HCT116 (cell line): ENCODE data around the gene GNPDA1. TPM values are rescaled to one million over a fixed set of nuclear protein-coding genes. Genes with fewer than 3 reads are reported as not detected.

ENCODE experiments used
- ATAC-seq: fragments of 200-7000 bp; cut with Tn5 transposase; 2 replicates; pipeline ENCODE4 v1.9.1; 2020; ENCODE audit warnings: mild to moderate bottlenecking, moderate library complexity
- BruUV-seq: library from RNA; stranded (reverse); fragments of 400-500 nt; replicated peaks from 2 replicates; lab custom pipeline; 2021; lab: Mats Ljungman, UMichigan
- CTCF ChIA-PET: fragments of 300-600 bp; sonication (Branson Sonifier 250); formaldehyde crosslinking; loops from one replicate; lab custom pipeline; 2021; ENCODE audit warnings: antibody characterized with exemption; lab: Charles Lee
- POLR2A ChIA-PET: fragments of 300-600, 350-600 bp; sonication (Branson Sonifier 250); formaldehyde crosslinking; loops from one replicate; lab custom pipeline; 2021; ENCODE audit warnings: antibody characterized with exemption; lab: Charles Lee
- RAD21 ChIA-PET, 2 experiments: fragments of 300-600 bp; sonication (Branson Sonifier 250); formaldehyde crosslinking; loops; one replicate each; lab custom pipeline; 2023; ENCODE audit warnings: low total read pairs in 2 of 2; ENCODE audit not compliant: uncharacterized antibody in 2 of 2, unreplicated experiment in 2 of 2, low non-redundant PET in 1 of 2; lab: Charles Lee
- DNase-seq: peaks from one replicate; pipeline ENCODE4 v3.0.0-alpha.2; 2010; ENCODE audit warnings: low read depth, low spot score
- H2AFZ ChIP-seq: fragments of 200-600 bp; shearing (Covaris generic), sonication (generic); 2 replicates; pipeline ENCODE4 v1.6.1; 2017; ENCODE audit warnings: low read depth, mixed run types, mixed read lengths, antibody characterized with exemption, low read length; ENCODE audit not compliant: poor library complexity, severe bottlenecking
- H3K27ac ChIP-seq: 2 replicates; pipeline ENCODE4 v1.5.1; 2012; ENCODE audit warnings: low read depth, low read length
- H3K27me3 ChIP-seq: fragments of 200-600 bp; sonication (generic); 2 replicates; pipeline ENCODE4 v1.6.1; 2016; ENCODE audit warnings: mixed run types, low read length, mixed read lengths; ENCODE audit not compliant: insufficient read depth
- H3K36me3 ChIP-seq, 2 experiments: fragments of 200-500 bp in 1 of 2; fragments of 200-600 bp in 1 of 2; sonication (Bioruptor generic) in 1 of 2; sonication (generic) in 1 of 2; 2 replicates each; pipeline versions ENCODE4 v1.5.1 to v1.6.1; 2014 to 2016; ENCODE audit warnings: low read length in 2 of 2, inconsistent platforms in 1 of 2, mixed read lengths in 1 of 2, mixed run types in 1 of 2; ENCODE audit not compliant: insufficient read depth in 2 of 2, control insufficient read depth in 1 of 2
- H3K4me1 ChIP-seq, 2 experiments: fragments of 200-600 bp in 1 of 2; sonication (generic) in 1 of 2; 2 replicates each; pipeline versions ENCODE4 v1.5.1 to v1.6.1; 2012 to 2017; ENCODE audit warnings: low read length in 2 of 2, inconsistent platforms in 1 of 2, mild to moderate bottlenecking in 1 of 2, mixed read lengths in 1 of 2, mixed run types in 1 of 2, moderate library complexity in 1 of 2; ENCODE audit not compliant: insufficient read depth in 2 of 2, control insufficient read depth in 1 of 2
- H3K4me2 ChIP-seq: fragments of 200-600 bp; sonication (generic); 2 replicates; pipeline ENCODE4 v1.6.1; 2017; ENCODE audit warnings: mixed run types, low read length, mixed read lengths
- H3K4me3 ChIP-seq, 2 experiments: fragments of 200-600 bp in 1 of 2; sonication (generic) in 1 of 2; replicated peaks in 1 of 2; 2 replicates each; pipeline ENCODE4 v1.5.1; 2011 to 2016; ENCODE audit warnings: low read length in 2 of 2, control low read depth in 1 of 2, low read depth in 1 of 2, mild to moderate bottlenecking in 1 of 2, mixed read lengths in 1 of 2, mixed run types in 1 of 2
- H3K79me2 ChIP-seq: fragments of 200-600 bp; sonication (generic); 2 replicates; pipeline ENCODE4 v1.6.1; 2017; ENCODE audit warnings: mild to moderate bottlenecking, mixed run types, low read length, moderate library complexity, mixed read lengths; ENCODE audit not compliant: insufficient read depth
- H3K9ac ChIP-seq: fragments of 200-600 bp; sonication (generic); 2 replicates; pipeline ENCODE4 v1.6.1; 2016; ENCODE audit warnings: low read length, mixed read lengths
- H3K9me2 ChIP-seq: fragments of 200-600 bp; sonication (generic), shearing (Covaris generic); 2 replicates; pipeline ENCODE4 v1.6.1; 2017; ENCODE audit warnings: mixed run types, mild to moderate bottlenecking, moderate library complexity; ENCODE audit not compliant: insufficient read depth
- H3K9me3 ChIP-seq, 2 experiments: fragments of 200-500 bp in 1 of 2; fragments of 200-600 bp in 1 of 2; sonication (Bioruptor generic) in 1 of 2; sonication (generic) in 1 of 2; 2 replicates each; pipeline ENCODE4 v1.6.1; 2014 to 2017; ENCODE audit warnings: low read length in 2 of 2, mixed read lengths in 2 of 2, inconsistent platforms in 1 of 2, low read depth in 1 of 2, mild to moderate bottlenecking in 1 of 2, mixed run types in 1 of 2, moderate library complexity in 1 of 2; ENCODE audit not compliant: control insufficient read depth in 1 of 2, insufficient read depth in 1 of 2
- H4K20me1 ChIP-seq: fragments of 200-600 bp; sonication (generic), shearing (Covaris generic); 2 replicates; pipeline ENCODE4 v1.6.1; 2017; ENCODE audit warnings: mixed run types, mild to moderate bottlenecking, moderate library complexity; ENCODE audit not compliant: insufficient read depth
- ATF3 ChIP-seq: IDR thresholded peaks from 2 replicates; pipeline ENCODE4 v1.6.1; 2012
- CBX3 ChIP-seq: IDR thresholded peaks from 2 replicates; pipeline ENCODE4 v1.6.1; 2012; ENCODE audit warnings: low read depth
- CEBPB ChIP-seq: IDR thresholded peaks from 2 replicates; pipeline ENCODE4 v1.6.1; 2012; ENCODE audit warnings: low read depth
- EGR1 ChIP-seq: IDR thresholded peaks from 2 replicates; pipeline ENCODE4 v1.6.1; 2012; ENCODE audit warnings: low read depth
- ELF1 ChIP-seq: IDR thresholded peaks from 2 replicates; pipeline ENCODE4 v1.6.1; 2012; ENCODE audit warnings: low read depth, borderline replicate concordance
- EZH2 ChIP-seq: fragments of 200-600 bp; sonication (generic); IDR thresholded peaks from 2 replicates; pipeline ENCODE4 v1.6.1; 2017; ENCODE audit warnings: antibody characterized with exemption, mixed run types
- EZH2phosphoT487 ChIP-seq: fragments of 200-600 bp; IDR thresholded peaks from 2 replicates; pipeline ENCODE4 v1.6.1; 2018; ENCODE audit warnings: antibody characterized with exemption, borderline replicate concordance
- FOSL1 ChIP-seq: IDR thresholded peaks from 2 replicates; pipeline ENCODE4 v1.6.1; 2012; ENCODE audit warnings: low read depth
- MAX ChIP-seq: IDR thresholded peaks from 2 replicates; pipeline ENCODE4 v1.6.1; 2012
- POLR2A ChIP-seq: IDR thresholded peaks from 2 replicates; pipeline ENCODE4 v1.7.0; 2011; ENCODE audit warnings: borderline replicate concordance; ENCODE audit not compliant: insufficient read depth, insufficient read length; ENCODE audit errors: extremely low read depth
- RAD21 ChIP-seq: IDR thresholded peaks from 2 replicates; pipeline ENCODE4 v1.6.1; 2012; ENCODE audit warnings: low read depth, mild to moderate bottlenecking
- REST ChIP-seq: IDR thresholded peaks from 2 replicates; pipeline ENCODE4 v1.6.1; 2012; ENCODE audit warnings: low read depth
- YY1 ChIP-seq: IDR thresholded peaks from 2 replicates; pipeline ENCODE4 v1.6.1; 2011; ENCODE audit warnings: low read length, low read depth, moderate library complexity, mild to moderate bottlenecking; ENCODE audit not compliant: insufficient replicate concordance; ENCODE audit errors: extremely low read depth
- ZBTB33 ChIP-seq: IDR thresholded peaks from 2 replicates; pipeline ENCODE4 v1.6.1; 2011; ENCODE audit warnings: mild to moderate bottlenecking, low read length, moderate library complexity; ENCODE audit not compliant: insufficient replicate concordance; ENCODE audit errors: extremely low read depth
- ZNF274 ChIP-seq: fragments of 200-500 bp; sonication (Bioruptor generic); IDR thresholded peaks from 2 replicates; pipeline ENCODE4 v1.6.1; 2014; ENCODE audit warnings: mild to moderate bottlenecking, low read depth, low read length, inconsistent platforms
- intact Hi-C: fragments of 100-400 bp; cut with micrococcal nuclease; formaldehyde crosslinking; loops from 2 replicates; pipeline ENCODE4 v1.10.0; 2022
- total RNA-seq: library from RNA; stranded (reverse); gene quantifications from one replicate; pipeline ENCODE4 v1.2.1, GENCODE V29; 2021; ENCODE audit not compliant: unreplicated experiment

Gene GNPDA1
- total RNA-seq, 1 experiment from 2014 or later, result 45.6 TPM

GRCh38 chr5:142020122-142020659, 7.4 kb upstream of the GNPDA1 start:
- Histone ChIP-seq H3K4me3 (no peak overlapping the region), H3K36me3 (no peaks in the 10 kb centered on the region), H3K79me2 (no peaks in the 10 kb centered on the region), H3K9ac (no peak overlapping the region), H3K9me3 (no peaks in the 10 kb centered on the region), H3K27ac (no peak overlapping the region), H3K4me2 (no peak overlapping the region), H3K9me2 (no peaks in the 10 kb centered on the region), H3K27me3 (no peaks in the 10 kb centered on the region), H4K20me1 (no peaks in the 10 kb centered on the region), H2AFZ (no peak overlapping the region), H3K4me1 (peaks cover 5 to 21% of the 10 kb centered on the region in 2 experiments; a peak in 3 of 4 replicates)
- ATAC-seq (no peak), DNase-seq (no peak)
- BruUV-seq, result no TSS peak
- ChIA-PET RAD21 (no interaction called here), POLR2A (no interaction called here), CTCF (no interaction called here)
- intact Hi-C loops, result no loop called here
- TF ChIP-seq EGR1, result no peak

- ChIA-PET CTCF (no interaction called here), RAD21 (no interaction called here), POLR2A (no interaction called here)
- no peak overlapping the region for H3K9ac ChIP-seq
- H3K4me1 ChIP-seq, result peaks cover 13 to 37% of the 10 kb centered on the region in 2 experiments
- intact Hi-C loops, result no loop called here
- no peaks in the 10 kb centered on the region for H3K9me3 ChIP-seq
- H3K4me2 ChIP-seq, result no peak overlapping the region
- no peaks in the 10 kb centered on the region for H3K9me2 ChIP-seq
- ATAC-seq, result no peak
- no peak overlapping the region for H2AFZ ChIP-seq
- no TSS peak for BruUV-seq
- no peak overlapping the region for H3K27ac ChIP-seq
- H3K79me2 ChIP-seq, result no peaks in the 10 kb centered on the region
- H4K20me1 ChIP-seq, result no peaks in the 10 kb centered on the region
- H3K36me3 ChIP-seq, result no peaks in the 10 kb centered on the region
- no peaks in the 10 kb centered on the region for H3K27me3 ChIP-seq
- no peak overlapping the region for H3K4me3 ChIP-seq
- DNase-seq, result no peak
- no peak for TF ChIP-seq CEBPB
- no peak for TF ChIP-seq REST
- TF ChIP-seq FOSL1, result no peak
- TF ChIP-seq EZH2, result no peak
- no peak for TF ChIP-seq EZH2phosphoT487
- TF ChIP-seq POLR2A, result no peak
- no peak for TF ChIP-seq MAX
- TF ChIP-seq ATF3, result no peak
- no peak for TF ChIP-seq RAD21
- no peak for TF ChIP-seq YY1
- TF ChIP-seq ZBTB33, result no peak
- TF ChIP-seq CBX3, result no peak
- no peak for TF ChIP-seq ZNF274
- no peak for TF ChIP-seq ELF1
These were observed 5.1 kb upstream of the GNPDA1 start for GRCh38 chr5:142017832-142018427.
